Stromal cell of bone marrow (primary cell): ENCODE results near the gene PCSK5.

ENCODE experiments used
- DNase-seq: peaks from one replicate; pipeline ENCODE4 v3.0.0-alpha.2; 2012; ENCODE audit warnings: low read depth

Gene PCSK5

DNA sequence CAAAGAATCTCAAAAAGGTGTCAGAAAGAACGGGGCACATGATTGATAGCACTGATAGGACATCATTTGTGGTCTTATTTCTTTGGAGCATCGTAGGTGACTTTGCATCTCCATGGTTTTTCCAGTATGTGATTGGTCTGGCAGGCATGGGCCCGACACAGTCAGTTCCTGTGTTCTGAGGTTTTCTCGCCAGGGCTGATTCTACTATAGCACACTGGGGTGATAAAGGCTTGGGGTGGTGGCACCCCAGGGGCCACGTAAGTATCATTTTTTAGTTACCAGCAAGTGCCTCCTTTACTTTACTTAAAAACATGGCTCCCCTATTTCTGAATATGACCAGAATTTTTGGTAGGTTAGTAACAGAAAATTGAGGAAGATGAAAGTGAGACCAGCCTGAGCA lies 301.0 kb downstream of the PCSK5 start:
- no peak for DNase-seq

DNA sequence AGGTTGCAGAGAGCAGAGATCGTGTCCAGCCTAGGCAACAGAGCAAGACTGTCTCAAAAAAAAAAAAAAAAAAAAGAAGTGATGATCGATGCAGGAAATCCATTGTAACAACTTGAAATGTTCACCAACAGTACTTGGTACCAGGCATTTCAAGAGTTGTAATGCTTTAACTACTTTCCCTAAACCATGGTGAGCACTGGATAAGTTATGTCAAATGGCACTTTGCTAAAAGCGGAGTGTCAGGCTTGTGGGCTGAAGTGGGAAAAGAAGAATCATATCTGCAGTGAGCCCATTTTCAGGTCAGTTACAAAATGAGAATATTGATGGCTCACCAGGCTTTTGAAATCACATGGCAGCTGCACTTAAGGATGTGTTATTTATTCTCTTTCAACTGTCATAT lies 301.5 kb downstream of the PCSK5 start:
- no peak for DNase-seq

DNA sequence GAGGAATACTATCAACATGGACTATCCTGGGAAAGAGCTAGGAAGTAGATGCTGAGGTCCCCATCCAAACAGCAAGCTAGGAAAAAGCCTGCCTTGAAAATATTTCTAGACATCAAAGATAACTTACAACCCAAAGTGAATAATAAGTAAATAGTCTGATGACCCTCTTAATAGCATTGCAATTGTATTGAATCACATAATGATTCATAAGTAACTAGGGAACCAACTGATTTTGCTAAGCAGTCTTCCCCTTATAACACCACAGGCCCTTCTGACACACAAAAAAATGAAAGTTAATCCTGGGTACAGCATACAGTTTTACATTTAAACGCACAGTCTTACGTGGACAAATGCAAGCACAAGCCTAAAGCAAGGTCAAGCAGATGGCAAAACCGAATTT lies 304.4 kb downstream of the PCSK5 start:
- DNase-seq: no peak

GRCh38 chr9:76198336-76198735 lies 307.9 kb downstream of the PCSK5 start:
- peak; percentile 24 for DNase-seq

GRCh38 chr9:76200315-76200714 lies 309.8 kb downstream of the PCSK5 start:
- DNase-seq: no peak

GRCh38 chr9:76200745-76201144 lies 310.3 kb downstream of the PCSK5 start:
- no peak for DNase-seq

GRCh38 chr9:76203373-76203772 lies 312.9 kb downstream of the PCSK5 start:
- DNase-seq: no peak

DNA sequence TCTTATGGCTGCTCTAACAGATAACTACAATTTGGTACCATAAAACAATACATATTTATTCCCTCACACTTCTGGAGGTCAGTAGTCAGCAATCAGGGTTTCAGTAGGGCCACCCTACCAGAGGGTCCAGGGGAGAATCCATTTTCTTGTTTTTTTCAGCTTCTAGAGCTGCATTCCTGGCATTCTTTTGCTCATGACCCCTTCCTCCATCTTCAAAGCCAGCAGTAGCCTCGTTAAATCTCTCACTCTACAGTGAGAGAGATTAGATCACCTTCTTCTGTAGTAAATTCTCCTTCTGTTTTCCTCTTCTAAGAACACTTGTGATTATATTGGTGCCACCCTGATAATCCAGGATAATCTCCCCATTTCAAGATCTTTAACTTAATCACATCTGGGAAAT lies 316.3 kb downstream of the PCSK5 start:
- no peak for DNase-seq

GRCh38 chr9:76213751-76214150 lies 323.3 kb downstream of the PCSK5 start:
- DNase-seq: no peak

DNA sequence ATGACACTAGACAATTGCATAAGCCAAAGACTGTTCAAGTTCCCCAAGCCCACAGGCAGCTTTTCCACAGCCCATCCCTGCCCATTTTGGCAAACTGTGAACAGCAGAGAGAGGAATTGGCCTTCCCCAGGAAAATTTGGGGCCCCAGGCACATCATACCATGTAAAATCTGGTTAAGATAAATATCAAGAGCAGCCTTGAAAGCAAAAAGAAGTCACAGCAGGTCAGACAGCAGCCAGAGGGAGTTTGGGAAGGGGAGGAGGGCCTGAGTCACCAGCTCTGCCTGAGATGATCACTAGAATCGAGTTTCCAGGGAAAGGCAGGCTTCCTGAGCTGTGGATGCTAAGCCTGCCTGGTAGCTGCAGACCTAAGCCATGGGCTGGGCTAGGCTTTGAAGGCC lies 324.6 kb downstream of the PCSK5 start:
- peak; percentile 82 for DNase-seq

GRCh38 chr9:76216161-76216649 lies 325.7 kb downstream of the PCSK5 start:
- DNase-seq: peak; percentile 85

DNA sequence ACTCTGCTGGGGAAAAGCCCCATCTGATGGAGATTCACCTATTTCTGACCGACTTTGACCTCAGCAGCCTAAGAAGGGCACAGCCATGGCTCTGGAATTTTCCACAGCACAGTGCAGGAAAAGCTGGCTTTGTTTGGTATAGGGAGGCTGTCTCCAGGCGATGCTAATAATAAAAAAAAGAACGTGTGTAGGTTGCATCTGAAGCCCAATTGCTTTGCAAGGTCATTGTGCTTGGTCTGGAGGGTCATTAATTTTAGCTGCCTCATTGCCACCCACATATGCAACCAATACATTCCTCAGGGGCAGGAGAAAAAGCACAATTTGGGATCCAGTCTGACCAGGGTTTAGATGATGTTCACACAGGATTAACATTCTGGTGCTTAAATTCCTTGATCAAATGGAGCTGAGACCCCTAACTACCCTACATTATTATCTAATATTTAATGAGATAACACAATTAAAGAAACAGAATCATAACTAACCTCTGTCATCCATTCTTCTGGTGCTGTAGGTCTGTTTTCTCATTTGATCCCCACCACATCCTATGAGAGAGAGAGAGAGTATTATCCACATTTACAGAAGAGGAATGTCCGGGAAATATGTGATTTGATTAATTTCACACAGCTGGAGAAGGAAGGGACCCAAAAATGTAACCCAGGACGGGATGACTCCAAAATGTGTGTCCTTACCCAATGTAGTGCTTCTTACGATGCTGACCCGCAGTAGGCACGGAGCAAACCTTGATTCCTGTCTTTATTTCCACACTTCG lies 327.8 kb downstream of the PCSK5 start:
- DNase-seq: no peak

DNA sequence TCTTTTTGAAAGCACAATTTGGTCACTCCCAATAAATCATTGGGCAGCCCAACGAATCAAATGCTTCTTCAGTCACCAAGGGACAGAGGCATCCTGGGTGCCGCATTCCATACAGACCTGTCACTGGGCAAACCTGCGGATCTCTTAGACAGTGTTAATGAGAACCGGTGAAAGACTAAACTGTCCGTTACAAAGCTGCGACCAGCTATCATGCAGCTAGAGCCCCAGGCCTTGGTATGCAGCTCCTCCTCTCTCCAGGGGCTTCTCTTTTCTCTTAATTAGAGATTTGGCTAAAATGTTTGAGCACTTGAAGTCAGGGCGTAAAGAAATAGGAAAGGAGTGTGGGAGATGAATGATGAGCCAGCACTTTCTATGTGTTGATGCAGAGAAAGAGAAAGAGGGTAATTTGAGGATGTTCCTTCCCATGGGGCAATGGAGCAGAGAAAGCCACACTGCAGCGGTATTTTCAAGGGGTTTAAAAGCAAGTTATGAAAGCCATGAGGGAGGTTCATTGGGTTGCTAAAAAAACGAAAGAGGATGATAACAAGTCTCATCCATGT lies 328.5 kb downstream of the PCSK5 start:
- DNase-seq: no peak

- DNase-seq: no peak
Measured at GRCh38 chr9:76219560-76220151, 329.2 kb downstream of the PCSK5 start.

DNA sequence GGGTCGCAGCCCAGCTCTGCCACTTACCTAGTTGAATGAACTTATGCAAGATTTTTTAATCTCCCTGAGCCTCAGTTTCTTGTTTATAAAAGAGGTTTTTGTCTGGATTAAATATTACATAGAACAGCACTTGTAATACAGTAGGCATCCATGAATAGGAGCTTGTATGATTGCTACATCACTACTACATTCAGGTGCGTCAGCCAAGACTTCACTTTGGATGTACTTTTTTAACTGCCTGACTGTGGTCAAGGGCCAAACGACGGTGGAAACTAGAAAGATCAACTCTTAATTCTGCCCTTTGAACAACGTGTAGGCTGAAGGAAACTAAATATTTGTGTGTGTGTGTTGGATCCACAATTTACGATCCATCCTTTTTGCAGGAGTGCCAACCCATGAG lies 330.9 kb downstream of the PCSK5 start:
- DNase-seq: no peak

DNA sequence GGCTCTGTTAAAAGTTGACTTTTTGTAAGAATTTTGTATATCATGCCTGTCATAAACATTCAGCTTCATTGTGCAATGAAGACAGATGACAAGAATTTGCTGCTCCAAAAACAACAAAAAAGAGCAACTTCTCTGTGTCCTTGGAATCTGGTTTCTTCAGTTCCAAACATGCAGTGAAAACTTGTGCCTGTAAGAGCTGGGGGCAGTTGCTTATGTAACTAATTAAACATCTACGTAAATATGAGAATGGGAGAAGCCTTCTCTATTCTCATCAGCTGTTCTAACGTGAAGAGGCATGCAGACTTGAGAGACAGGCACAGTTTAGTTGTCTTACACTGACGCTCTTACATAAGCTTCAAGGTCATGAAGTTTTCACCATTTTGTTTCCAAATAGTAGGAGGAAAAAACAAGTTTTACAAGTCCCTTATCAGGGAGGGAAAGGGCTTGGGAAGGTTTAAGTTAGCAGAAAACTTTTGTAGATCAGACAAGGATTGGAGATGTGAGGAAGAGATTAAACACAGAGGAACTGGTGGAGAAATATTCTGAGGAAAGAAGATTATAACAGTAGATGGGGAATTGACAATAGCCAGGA lies 333.4 kb downstream of the PCSK5 start:
- peak; percentile 10 for DNase-seq

GRCh38 chr9:76227156-76227555 lies 336.7 kb downstream of the PCSK5 start:
- no peak for DNase-seq

- DNase-seq: no peak
Measured at GRCh38 chr9:76231001-76231400, 340.5 kb downstream of the PCSK5 start.

DNA sequence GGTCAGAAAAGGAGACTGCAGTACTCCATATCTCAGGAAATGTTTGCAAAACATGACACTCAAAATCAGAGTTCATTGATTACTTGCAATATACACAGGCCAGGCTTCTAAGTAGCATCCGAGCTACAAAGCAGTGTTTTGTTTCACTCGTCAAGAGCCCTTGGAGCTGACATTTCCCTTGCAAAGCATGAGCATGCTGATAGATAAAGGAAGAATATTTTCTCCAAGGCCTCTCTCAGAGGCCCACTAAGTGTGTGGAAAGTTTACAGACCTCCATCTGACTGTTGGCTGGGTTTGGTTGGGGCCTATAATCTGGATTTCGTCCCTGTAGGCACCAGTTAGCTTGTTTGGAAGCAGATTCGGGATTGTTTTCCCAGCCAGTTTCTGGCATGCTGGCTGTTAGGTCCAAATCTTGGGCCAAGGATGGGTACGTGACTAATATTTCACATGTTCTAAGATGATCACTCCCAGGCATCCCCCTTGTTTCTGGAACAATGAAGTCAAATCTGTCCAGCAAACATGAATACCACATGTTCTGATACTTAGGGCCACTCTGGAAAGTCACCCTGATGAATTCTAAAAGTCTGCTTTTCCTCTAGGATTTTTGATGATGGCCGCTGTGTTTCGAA lies 342.5 kb downstream of the PCSK5 start:
- no peak for DNase-seq

DNA sequence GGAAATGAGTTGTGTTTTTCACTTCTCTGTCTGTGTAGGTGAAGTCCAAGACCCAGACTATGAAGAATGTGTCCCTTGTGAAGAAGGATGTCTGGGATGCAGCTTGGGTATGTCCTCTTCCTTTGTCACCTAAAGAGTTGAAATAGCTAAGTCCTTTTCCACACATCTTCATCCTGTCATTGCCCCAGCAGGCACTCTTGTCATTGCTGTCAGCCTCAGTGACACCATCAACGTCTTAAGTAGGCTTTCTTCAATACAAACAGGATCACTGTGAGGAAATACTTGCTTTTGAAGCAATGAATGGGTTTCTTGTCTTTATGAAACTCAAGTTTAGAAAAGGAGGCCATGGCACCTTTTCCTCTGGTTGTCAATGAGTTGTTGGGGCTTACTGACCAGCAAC lies 350.1 kb downstream of the PCSK5 start:
- no peak for DNase-seq

DNA sequence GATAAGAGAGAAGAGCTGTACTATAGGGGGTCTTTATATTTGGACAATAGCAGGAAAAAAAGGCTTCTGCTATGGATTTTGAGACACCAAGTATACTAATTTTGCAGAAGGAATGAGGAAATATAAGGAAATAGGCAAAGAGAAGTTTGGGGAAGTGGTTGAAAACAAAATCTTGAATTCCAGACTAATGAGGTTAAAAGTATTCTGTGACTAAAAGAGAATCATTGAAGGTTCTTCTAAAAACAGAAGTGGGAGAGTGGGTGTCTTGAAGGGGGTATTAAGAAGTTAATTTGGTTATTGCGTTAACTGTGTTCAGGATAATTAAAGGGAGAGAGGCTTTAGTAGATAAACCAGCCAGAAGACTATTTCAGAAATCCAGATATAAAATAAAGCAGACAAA lies 355.0 kb downstream of the PCSK5 start:
- DNase-seq: no peak

GRCh38 chr9:76246680-76247079 lies 356.2 kb downstream of the PCSK5 start:
- no peak for DNase-seq

- DNase-seq: no peak
Measured at GRCh38 chr9:76247426-76247825, 357.0 kb downstream of the PCSK5 start.
